GM12873 (cell line): ENCODE measurements around the gene TICRR.

Experiments
- TF ChIP-seq, protein P1 (sequence below): IDR thresholded peaks from 2 replicates; pipeline ENCODE4 v1.5.1; 2012; ENCODE audit warnings: low read depth, mild to moderate bottlenecking, moderate library complexity, low read length, control low read depth; ENCODE audit not compliant: insufficient read depth; ENCODE audit errors: missing control alignments

TICRR gene

DNA sequence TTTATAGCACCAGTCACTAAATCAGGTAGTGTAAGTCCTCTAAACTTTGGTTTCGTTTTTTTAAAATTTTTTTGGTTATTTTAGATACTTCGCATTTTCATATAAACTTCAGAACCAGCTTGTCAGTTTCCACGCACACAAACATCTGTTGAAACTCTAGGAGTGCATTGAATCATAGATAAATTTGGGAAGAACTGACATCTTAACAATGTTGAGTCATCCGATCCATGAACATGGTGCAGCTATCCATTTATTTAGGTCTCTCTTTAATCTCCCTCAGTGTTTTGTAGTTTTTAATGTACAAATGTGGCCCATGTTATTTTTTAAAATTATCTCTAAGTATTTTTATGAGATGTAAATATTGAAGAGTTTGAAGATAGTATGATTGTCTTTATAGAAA, 17.7 kb downstream of the TICRR start:
- TF ChIP-seq, protein P1, sequence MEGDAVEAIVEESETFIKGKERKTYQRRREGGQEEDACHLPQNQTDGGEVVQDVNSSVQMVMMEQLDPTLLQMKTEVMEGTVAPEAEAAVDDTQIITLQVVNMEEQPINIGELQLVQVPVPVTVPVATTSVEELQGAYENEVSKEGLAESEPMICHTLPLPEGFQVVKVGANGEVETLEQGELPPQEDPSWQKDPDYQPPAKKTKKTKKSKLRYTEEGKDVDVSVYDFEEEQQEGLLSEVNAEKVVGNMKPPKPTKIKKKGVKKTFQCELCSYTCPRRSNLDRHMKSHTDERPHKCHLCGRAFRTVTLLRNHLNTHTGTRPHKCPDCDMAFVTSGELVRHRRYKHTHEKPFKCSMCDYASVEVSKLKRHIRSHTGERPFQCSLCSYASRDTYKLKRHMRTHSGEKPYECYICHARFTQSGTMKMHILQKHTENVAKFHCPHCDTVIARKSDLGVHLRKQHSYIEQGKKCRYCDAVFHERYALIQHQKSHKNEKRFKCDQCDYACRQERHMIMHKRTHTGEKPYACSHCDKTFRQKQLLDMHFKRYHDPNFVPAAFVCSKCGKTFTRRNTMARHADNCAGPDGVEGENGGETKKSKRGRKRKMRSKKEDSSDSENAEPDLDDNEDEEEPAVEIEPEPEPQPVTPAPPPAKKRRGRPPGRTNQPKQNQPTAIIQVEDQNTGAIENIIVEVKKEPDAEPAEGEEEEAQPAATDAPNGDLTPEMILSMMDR: no peak

- TF ChIP-seq, protein P1: no peak
Measured at GRCh38 chr15:89599021-89599420, 23.8 kb downstream of the TICRR start.

GRCh38 chr15:89611317-89611716, 36.0 kb downstream of the TICRR start:
- TF ChIP-seq, protein P1: no peak

GRCh38 chr15:89613031-89613430, 37.8 kb downstream of the TICRR start:
- TF ChIP-seq, protein P1: no peak

DNA sequence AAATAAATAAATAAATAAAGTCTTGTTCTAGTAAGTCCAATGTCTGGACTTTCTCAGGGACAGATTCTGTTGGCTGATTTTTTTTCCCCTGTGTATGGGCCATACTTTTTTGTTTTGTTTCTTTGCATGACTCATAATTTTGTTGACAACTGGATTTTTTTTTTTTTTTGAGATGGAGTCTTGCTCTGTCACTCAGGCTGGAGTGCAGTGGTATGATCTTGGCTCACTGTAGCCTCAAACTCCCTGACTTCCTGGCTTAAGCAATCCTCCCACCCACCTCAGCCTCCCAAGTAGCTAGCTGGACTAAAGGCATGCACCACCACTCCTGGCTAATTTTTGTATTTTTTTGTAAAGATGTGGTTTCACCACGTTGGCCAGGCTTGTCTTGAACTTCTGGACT, 38.9 kb downstream of the TICRR start:
- TF ChIP-seq, protein P1: no peak

DNA sequence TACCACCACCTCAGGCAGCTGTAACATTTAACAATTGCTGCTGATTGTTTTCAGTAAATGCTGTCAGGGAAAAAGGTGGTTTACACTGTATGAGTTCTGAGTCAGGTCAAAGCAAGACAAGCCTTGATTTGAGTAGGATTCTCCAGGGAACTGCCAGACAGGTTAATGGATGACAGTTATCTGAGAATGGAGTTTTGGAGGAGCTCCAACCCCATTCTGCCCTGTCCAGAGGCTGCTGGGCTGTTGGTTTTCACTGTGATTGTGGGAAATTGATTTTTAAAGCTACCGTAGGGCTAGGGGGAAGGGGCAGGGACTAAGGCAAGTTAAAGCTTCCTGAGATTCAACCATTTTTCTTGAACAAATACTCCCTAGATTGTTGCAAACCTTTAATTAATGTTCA, 39.9 kb downstream of the TICRR start:
- TF ChIP-seq, protein P1: no peak

DNA sequence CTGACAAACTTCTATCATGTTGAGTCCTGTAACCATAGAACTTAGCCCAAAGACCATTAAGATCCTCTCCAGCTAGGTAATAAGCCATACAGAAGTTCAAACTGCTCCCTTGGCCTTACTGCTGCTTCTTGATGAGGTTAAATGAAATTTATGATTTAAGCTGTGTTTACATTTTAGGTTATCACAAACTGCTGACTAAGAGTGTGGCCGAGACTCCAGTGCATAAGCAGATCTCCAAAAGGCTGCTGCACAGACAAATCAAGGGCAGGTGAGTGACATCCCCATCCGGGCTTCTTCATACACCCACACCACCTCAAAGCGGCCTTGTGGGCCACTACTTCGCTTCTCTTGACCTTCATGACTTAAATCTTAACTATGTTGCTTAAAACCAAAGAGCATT, 41.0 kb downstream of the TICRR start:
- TF ChIP-seq, protein P1: no peak
